Peyer's patch (tissue), 4 donors: ENCODE data around the gene DIPK1A.

ENCODE experiments used
- POLR2A ChIP-seq, 2 donors: fragments of 450-650 bp; IDR thresholded peaks; one replicate each; pipeline ENCODE4 v1.5.1; 2017; ENCODE audit warnings: antibody characterized with exemption in 2 of 2, mild to moderate bottlenecking in 2 of 2, moderate library complexity in 2 of 2
- TF ChIP-seq, protein P1 (sequence below), 6 experiments: fragments of 450-650 bp in 4 of 6; fragments of 200-600 bp in 2 of 6; sonication (generic) in 1 of 6; IDR thresholded peaks; one replicate each; pipeline ENCODE4 v1.5.1; 2017 to 2019; ENCODE audit warnings: antibody characterized with exemption in 6 of 6, mild to moderate bottlenecking in 3 of 6, moderate library complexity in 1 of 6

- no peak for TF ChIP-seq POLR2A (IDR thresholded peaks at IDR 0.05)
- TF ChIP-seq, protein P1, sequence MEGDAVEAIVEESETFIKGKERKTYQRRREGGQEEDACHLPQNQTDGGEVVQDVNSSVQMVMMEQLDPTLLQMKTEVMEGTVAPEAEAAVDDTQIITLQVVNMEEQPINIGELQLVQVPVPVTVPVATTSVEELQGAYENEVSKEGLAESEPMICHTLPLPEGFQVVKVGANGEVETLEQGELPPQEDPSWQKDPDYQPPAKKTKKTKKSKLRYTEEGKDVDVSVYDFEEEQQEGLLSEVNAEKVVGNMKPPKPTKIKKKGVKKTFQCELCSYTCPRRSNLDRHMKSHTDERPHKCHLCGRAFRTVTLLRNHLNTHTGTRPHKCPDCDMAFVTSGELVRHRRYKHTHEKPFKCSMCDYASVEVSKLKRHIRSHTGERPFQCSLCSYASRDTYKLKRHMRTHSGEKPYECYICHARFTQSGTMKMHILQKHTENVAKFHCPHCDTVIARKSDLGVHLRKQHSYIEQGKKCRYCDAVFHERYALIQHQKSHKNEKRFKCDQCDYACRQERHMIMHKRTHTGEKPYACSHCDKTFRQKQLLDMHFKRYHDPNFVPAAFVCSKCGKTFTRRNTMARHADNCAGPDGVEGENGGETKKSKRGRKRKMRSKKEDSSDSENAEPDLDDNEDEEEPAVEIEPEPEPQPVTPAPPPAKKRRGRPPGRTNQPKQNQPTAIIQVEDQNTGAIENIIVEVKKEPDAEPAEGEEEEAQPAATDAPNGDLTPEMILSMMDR (IDR thresholded peaks at IDR 0.05) = no peak
These were observed 3.7 kb upstream of the DIPK1A start for GRCh38 chr1:92964998-92965397.
